Measurements from ENCODE around the gene LIMS1. TPM values are rescaled to one million over a fixed set of nuclear protein-coding genes. Genes with fewer than 3 reads are reported as not detected.

Gene LIMS1
- total RNA-seq, 1 experiment from 2014 or later: 56.2 TPM

DNA sequence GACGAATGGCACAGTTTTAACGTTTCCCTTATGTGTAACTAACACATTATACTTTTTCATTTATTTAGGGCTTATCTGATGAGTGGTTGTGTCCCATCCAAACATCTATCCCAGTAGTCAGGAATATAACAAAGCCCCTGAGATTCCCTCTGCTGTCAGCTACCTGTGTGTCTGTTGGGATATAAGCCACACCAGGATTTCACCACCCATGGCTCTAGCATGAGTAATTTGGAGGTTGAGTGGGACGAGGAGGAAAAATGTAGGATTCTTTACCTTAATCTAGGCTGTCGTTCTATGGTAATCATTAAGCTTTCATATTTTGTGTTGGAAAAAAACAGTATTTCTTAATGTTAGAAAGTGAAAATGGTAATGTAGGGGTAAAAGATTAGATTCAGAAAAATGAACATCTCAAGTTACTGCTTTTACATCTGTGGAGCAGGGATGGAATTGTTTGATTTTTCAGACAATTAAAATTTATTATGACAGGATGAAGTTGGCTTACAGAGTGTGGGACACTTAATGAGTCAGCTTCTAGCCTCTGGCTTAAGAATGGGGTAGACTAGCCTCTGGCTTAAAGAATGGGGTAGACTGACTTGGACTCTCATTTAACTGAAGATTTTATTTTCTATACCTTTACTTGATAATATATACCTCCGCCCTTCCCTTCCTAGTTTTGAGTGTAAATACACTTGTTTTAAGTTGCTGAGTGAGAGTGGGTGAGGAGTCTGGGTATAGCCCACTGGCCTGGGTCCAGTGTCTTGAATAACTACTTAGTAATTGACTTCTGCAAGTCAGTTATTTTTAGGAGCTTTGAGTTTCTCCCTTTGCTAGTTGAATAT is 96.5 kb downstream of the LIMS1 start:
- Histone ChIP-seq H3K9ac (ENCODE audit: low read length) (no peak overlapping the region), H3K4me1 (ENCODE audit: control insufficient read depth in 1 of 2, insufficient read depth in 2 of 2, low read length in 2 of 2) (peaks cover 0 to 8% of the 10 kb centered on the region in 2 experiments; a peak in 1 of 4 replicates), H4K20me1 (ENCODE audit: insufficient read depth) (0 out of 2 replicates have a peak, but pooled peaks cover 6% of the 10 kb centered on the region), H3K9me2 (ENCODE audit: insufficient read depth) (no peaks in the 10 kb centered on the region), H3K79me2 (ENCODE audit: insufficient read depth, low read length) (peaks cover 55% of the 10 kb centered on the region), H3K27me3 (ENCODE audit: insufficient read depth, low read length) (no peaks in the 10 kb centered on the region), H3K4me2 (ENCODE audit: low read length) (no peak overlapping the region), H3K36me3 (ENCODE audit: control insufficient read depth in 1 of 2, insufficient read depth in 2 of 2, low read length in 2 of 2) (no peaks in the 10 kb centered on the region), H3K4me3 (replicated peaks in 1 of 2; ENCODE audit: low read depth in 1 of 2, low read length in 2 of 2) (no peak overlapping the region), H3K9me3 (ENCODE audit: control insufficient read depth in 1 of 2, insufficient read depth in 1 of 2, low read depth in 1 of 2, low read length in 2 of 2) (no peaks in the 10 kb centered on the region), H2AFZ (ENCODE audit: low read depth, low read length, poor library complexity, severe bottlenecking) (no peak overlapping the region), H3K27ac (ENCODE audit: low read depth, low read length) (no peak overlapping the region)
- RAD21 ChIA-PET (ENCODE audit: low non-redundant PET in 1 of 2, low total read pairs in 2 of 2, uncharacterized antibody in 2 of 2, unreplicated experiment in 2 of 2): no interaction called here
- DNase-seq (ENCODE audit: low read depth, low spot score): no peak
- CTCF ChIA-PET: no interaction called here
- no peak for TF ChIP-seq SP1 (IDR thresholded peaks at IDR 0.05; ENCODE audit: low read depth)
- no peak for TF ChIP-seq TCF7L2 (IDR thresholded peaks at IDR 0.05; ENCODE audit: borderline replicate concordance, extremely low read depth, insufficient read depth, insufficient read length)
- TF ChIP-seq, protein P1, sequence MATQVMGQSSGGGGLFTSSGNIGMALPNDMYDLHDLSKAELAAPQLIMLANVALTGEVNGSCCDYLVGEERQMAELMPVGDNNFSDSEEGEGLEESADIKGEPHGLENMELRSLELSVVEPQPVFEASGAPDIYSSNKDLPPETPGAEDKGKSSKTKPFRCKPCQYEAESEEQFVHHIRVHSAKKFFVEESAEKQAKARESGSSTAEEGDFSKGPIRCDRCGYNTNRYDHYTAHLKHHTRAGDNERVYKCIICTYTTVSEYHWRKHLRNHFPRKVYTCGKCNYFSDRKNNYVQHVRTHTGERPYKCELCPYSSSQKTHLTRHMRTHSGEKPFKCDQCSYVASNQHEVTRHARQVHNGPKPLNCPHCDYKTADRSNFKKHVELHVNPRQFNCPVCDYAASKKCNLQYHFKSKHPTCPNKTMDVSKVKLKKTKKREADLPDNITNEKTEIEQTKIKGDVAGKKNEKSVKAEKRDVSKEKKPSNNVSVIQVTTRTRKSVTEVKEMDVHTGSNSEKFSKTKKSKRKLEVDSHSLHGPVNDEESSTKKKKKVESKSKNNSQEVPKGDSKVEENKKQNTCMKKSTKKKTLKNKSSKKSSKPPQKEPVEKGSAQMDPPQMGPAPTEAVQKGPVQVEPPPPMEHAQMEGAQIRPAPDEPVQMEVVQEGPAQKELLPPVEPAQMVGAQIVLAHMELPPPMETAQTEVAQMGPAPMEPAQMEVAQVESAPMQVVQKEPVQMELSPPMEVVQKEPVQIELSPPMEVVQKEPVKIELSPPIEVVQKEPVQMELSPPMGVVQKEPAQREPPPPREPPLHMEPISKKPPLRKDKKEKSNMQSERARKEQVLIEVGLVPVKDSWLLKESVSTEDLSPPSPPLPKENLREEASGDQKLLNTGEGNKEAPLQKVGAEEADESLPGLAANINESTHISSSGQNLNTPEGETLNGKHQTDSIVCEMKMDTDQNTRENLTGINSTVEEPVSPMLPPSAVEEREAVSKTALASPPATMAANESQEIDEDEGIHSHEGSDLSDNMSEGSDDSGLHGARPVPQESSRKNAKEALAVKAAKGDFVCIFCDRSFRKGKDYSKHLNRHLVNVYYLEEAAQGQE (IDR thresholded peaks at IDR 0.05; ENCODE audit: low read depth): no peak
- TF ChIP-seq ZNF274 (IDR thresholded peaks at IDR 0.05; ENCODE audit: low read depth, low read length): no peak
- no peak for TF ChIP-seq YY1 (IDR thresholded peaks at IDR 0.05; ENCODE audit: extremely low read depth, insufficient replicate concordance, low read depth, low read length)
- no peak for TF ChIP-seq POLR2AphosphoS5 (IDR thresholded peaks at IDR 0.05; ENCODE audit: low read depth, low read length)
- TF ChIP-seq MAX (IDR thresholded peaks at IDR 0.05): no peak
- no peak for TF ChIP-seq CBX3 (IDR thresholded peaks at IDR 0.05; ENCODE audit: low read depth)
- no peak for TF ChIP-seq FOSL1 (IDR thresholded peaks at IDR 0.05; ENCODE audit: low read depth)
- TF ChIP-seq ZFX (IDR thresholded peaks at IDR 0.05): no peak
- TF ChIP-seq ATF3 (IDR thresholded peaks at IDR 0.05): no peak
- no peak for TF ChIP-seq SRF (IDR thresholded peaks at IDR 0.05; ENCODE audit: low read depth)
- TF ChIP-seq EGR1 (IDR thresholded peaks at IDR 0.05; ENCODE audit: low read depth): no peak
- TF ChIP-seq ZBTB33 (IDR thresholded peaks at IDR 0.05; ENCODE audit: extremely low read depth, insufficient replicate concordance, low read length): no peak
- no peak for ATAC-seq
- POLR2A ChIA-PET: no interaction called here
- intact Hi-C loops (cut with micrococcal nuclease): no loop called here
- no TSS peak for BruUV-seq (replicated peaks)
